Smooth muscle cell (in vitro differentiated cells): ENCODE measurements around the gene RNASE13. TPM values are rescaled to one million over a fixed set of nuclear protein-coding genes. Genes with fewer than 3 reads are reported as not detected.

Source experiments
- DNase-seq: peaks from one replicate; lab custom pipeline; 2025; ENCODE audit not compliant: unreplicated experiment; lab: John Stamatoyannopoulos, UW
- H2AFZ ChIP-seq: fragments of 200-600 bp; sonication (generic); 2 replicates; pipeline ENCODE4 v1.6.0; 2016; ENCODE audit warnings: antibody characterized with exemption, low read depth, mild to moderate bottlenecking
- H3F3A ChIP-seq: fragments of 200-600 bp; sonication (generic); 2 replicates; pipeline ENCODE4 v1.6.0; 2017; ENCODE audit warnings: antibody characterized with exemption, low read depth
- H3K27ac ChIP-seq: fragments of 200-600 bp; sonication (generic); 2 replicates; pipeline ENCODE4 v1.5.1; 2016; ENCODE audit warnings: low read depth, mild to moderate bottlenecking
- H3K27me3 ChIP-seq: fragments of 200-600 bp; sonication (generic); 2 replicates; pipeline ENCODE4 v1.6.1; 2016; ENCODE audit warnings: low read depth, mild to moderate bottlenecking
- H3K36me3 ChIP-seq: fragments of 200-600 bp; sonication (generic); 2 replicates; pipeline ENCODE4 v1.5.1; 2016; ENCODE audit warnings: low read depth
- H3K4me1 ChIP-seq: fragments of 200-600 bp; sonication (generic); 2 replicates; pipeline ENCODE4 v1.5.1; 2016; ENCODE audit warnings: low read depth
- H3K4me2 ChIP-seq: fragments of 200-600 bp; sonication (generic); 2 replicates; pipeline ENCODE4 v1.6.0; 2016; ENCODE audit warnings: mild to moderate bottlenecking
- H3K4me3 ChIP-seq: fragments of 200-600 bp; sonication (generic); 2 replicates; pipeline ENCODE4 v1.5.1; 2016; ENCODE audit warnings: mild to moderate bottlenecking
- H3K79me2 ChIP-seq: fragments of 200-600 bp; sonication (generic); 2 replicates; pipeline ENCODE4 v1.6.0; 2016; ENCODE audit warnings: low read depth, mild to moderate bottlenecking
- H3K9ac ChIP-seq: fragments of 200-600 bp; sonication (generic); 2 replicates; pipeline ENCODE4 v1.6.0; 2016; ENCODE audit warnings: low read depth
- H3K9me3 ChIP-seq: fragments of 200-600 bp; sonication (generic); replicated peaks from 2 replicates; pipeline ENCODE4 v1.5.1; 2016; ENCODE audit warnings: low read depth
- H4K20me1 ChIP-seq: fragments of 200-600 bp; sonication (generic); 2 replicates; pipeline ENCODE4 v1.6.0; 2016; ENCODE audit warnings: low read depth
- WGBS: methylation state at CpG from one replicate; pipeline ENCODE4 v1.1.7; 2016; ENCODE audit warnings: low lambda C conversion rate; 5-methylcytosine and 5-hydroxymethylcytosine counted together
- polyA plus RNA-seq: library from polyadenylated mRNA; unstranded; fragments of >200 nt; fragmentation: Nextera tagmentation; extraction: Ambion mirVana; gene quantifications from 2 replicates; pipeline ENCODE4 v1.2.1, GENCODE V29; 2016
- total RNA-seq: library from RNA; depleted of rRNA; stranded (reverse); fragments of >200 nt; gene quantifications from 2 replicates; pipeline ENCODE4 v1.2.3, GENCODE V29; 2014
- TF ChIP-seq, protein P1 (sequence below): fragments of 200-600 bp; sonication (generic); IDR thresholded peaks from 2 replicates; pipeline ENCODE4 v1.5.1; 2017; ENCODE audit warnings: borderline replicate concordance, mild to moderate bottlenecking, antibody characterized with exemption; ENCODE audit not compliant: insufficient read depth, poor library complexity, severe bottlenecking

The RNASE13 gene
- total and polyA plus RNA-seq, 2 experiments from 2014 or later, result 0.25 TPM; not detected in 1

DNA sequence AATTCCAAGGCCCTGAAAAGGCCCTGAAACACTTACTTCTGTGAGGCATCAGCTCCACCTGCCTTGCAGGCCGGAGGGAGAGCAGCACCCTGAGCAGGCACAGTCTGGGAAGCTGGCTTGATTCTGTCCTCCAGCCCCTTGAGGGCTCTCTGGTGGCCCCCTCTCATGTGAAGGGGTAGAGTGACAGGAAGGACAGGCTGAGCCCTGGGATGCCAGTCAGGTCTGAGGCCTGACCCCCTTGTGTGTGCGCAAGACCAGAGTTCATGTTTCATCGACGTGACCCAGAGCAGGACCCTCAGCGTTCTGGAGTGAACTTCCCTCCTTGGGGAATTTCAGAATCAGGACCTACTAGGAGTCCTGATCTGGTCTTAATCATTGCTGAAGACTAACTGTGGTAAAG lies 24.3 kb upstream of the RNASE13 start:
- Histone ChIP-seq H3F3A (peaks cover 11% of the 10 kb centered on the region), H4K20me1 (no peaks in the 10 kb centered on the region), H3K27me3 (no peaks in the 10 kb centered on the region), H3K9me3 (no peaks in the 10 kb centered on the region), H3K9ac (no peak overlapping the region), H3K4me1 (peaks cover 8% of the 10 kb centered on the region), H3K36me3 (no peaks in the 10 kb centered on the region), H3K4me2 (no peak overlapping the region), H2AFZ (no peak overlapping the region), H3K4me3 (no peak overlapping the region), H3K79me2 (no peaks in the 10 kb centered on the region), H3K27ac (peak overlapping the region; percentile 79)
- TF ChIP-seq, protein P1, sequence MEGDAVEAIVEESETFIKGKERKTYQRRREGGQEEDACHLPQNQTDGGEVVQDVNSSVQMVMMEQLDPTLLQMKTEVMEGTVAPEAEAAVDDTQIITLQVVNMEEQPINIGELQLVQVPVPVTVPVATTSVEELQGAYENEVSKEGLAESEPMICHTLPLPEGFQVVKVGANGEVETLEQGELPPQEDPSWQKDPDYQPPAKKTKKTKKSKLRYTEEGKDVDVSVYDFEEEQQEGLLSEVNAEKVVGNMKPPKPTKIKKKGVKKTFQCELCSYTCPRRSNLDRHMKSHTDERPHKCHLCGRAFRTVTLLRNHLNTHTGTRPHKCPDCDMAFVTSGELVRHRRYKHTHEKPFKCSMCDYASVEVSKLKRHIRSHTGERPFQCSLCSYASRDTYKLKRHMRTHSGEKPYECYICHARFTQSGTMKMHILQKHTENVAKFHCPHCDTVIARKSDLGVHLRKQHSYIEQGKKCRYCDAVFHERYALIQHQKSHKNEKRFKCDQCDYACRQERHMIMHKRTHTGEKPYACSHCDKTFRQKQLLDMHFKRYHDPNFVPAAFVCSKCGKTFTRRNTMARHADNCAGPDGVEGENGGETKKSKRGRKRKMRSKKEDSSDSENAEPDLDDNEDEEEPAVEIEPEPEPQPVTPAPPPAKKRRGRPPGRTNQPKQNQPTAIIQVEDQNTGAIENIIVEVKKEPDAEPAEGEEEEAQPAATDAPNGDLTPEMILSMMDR, result no peak
- no peak for DNase-seq
- WGBS, result 94% methylated on average over 5 of the region's 5 CpGs

DNA sequence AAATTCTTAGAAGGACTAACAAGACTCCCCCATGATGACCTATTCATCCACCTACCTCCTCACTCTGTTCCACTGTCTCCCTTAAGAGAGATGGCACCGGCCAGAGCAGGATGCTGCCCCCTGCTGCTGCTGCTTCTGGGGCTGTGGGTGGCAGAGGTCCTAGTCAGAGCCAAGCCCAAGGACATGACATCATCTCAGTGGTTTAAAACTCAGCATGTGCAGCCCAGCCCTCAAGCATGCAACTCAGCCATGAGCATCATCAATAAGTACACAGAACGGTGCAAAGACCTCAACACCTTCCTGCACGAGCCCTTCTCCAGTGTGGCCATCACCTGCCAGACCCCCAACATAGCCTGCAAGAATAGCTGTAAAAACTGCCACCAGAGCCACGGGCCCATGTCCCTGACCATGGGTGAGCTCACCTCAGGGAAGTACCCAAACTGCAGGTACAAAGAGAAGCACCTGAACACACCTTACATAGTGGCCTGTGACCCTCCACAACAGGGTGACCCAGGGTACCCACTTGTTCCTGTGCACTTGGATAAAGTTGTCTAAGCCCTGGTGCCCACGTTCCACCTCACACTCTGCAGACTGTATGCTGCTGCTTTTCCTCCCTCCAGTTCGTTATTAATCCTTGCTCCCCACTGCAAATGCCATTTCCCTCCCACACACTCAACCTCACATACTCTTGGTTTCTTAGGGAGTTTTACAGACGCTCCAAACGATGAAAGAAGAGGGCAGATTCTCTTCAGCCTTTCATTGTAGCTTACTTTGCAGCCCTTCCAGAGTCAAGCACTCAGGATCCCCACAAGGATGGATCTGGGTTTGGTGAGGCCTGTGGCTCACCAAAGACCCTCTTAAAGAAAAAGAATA lies 23.4 kb upstream of the RNASE13 start, which contains the start of gene RNASE8:
TSS of gene RNASE8 (plus strand) at position 20 of the 873 bp plus-strand sequence. CDS start at position 91, 71 bp downstream.
- 49% methylated on average over 8 of the region's 8 CpGs for WGBS
- Histone ChIP-seq H3K4me3 (no peak within 1 kb of the TSS), H4K20me1 (no peaks in the 10 kb centered on the region), H3K4me2 (peak within 1 kb of the TSS; percentile 52), H3F3A (peaks cover 5% of the 10 kb centered on the region), H3K9ac (no peak within 1 kb of the TSS), H3K4me1 (peaks cover 1% of the 10 kb centered on the region), H3K79me2 (no peaks in the 10 kb centered on the region), H3K27ac (peak within 1 kb of the TSS; percentile 79), H3K36me3 (no peaks in the 10 kb centered on the region), H3K9me3 (no peaks in the 10 kb centered on the region), H2AFZ (no peak within 1 kb of the TSS), H3K27me3 (no peaks in the 10 kb centered on the region)
- no peak for DNase-seq
- TF ChIP-seq, protein P1, result no peak

DNA sequence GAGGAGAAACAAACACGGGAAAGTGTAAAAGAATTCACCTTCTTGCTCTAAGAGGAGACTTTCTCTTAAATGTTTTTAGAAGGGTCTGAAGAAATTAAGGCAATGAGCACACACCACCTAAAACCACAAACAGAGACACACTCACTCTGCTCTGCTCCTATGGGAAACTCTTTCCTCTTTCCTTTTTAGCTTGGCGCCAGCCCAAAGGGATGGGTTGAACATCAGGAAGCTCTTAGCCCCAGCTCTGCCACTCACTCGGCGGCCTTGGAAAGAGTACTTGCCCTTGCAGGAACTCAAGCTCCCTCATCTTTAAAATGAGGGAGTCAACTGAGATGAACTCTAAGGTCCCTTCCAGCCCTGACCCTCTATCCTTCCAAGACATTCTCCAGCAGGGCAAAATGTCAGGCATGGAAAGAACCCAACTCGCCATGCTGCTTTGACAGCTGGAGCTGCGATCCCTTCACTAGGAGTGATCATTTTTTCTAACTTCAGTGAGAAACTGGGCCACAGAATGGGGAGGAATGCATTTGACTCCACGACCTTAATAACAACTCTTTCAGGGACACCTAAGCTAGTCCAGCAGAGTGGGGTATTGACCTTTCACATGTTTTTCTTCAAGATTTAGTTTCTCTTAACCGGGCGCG lies 22.0 kb upstream of the RNASE13 start:
- 95% methylated on average over 10 of the region's 10 CpGs for WGBS
- H2AFZ ChIP-seq, result no peak overlapping the region
- TF ChIP-seq, protein P1, result no peak
- H3K36me3 ChIP-seq, result no peaks in the 10 kb centered on the region
- H3K4me1 ChIP-seq, result no peaks in the 10 kb centered on the region
- no peak overlapping the region for H3K9ac ChIP-seq
- H3K27ac ChIP-seq, result no peak overlapping the region
- H3K4me2 ChIP-seq, result no peak overlapping the region
- H3K9me3 ChIP-seq, result no peaks in the 10 kb centered on the region
- H3K4me3 ChIP-seq, result no peak overlapping the region
- DNase-seq, result no peak
- H3K27me3 ChIP-seq, result no peaks in the 10 kb centered on the region
- H3K79me2 ChIP-seq, result no peaks in the 10 kb centered on the region
- H4K20me1 ChIP-seq, result no peaks in the 10 kb centered on the region
- peaks cover 3% of the 10 kb centered on the region for H3F3A ChIP-seq
